Gastrocnemius medialis (tissue), 4 donors: ENCODE measurements around the gene CRHR2.

Experiments
- POLR2A ChIP-seq, 2 donors: fragments of 450-650 bp; IDR thresholded peaks; one replicate each; pipeline ENCODE4 v1.6.1; 2017; ENCODE audit warnings: antibody characterized with exemption in 2 of 2, mild to moderate bottlenecking in 2 of 2, moderate library complexity in 2 of 2
- TF ChIP-seq, protein P1 (sequence below), 5 experiments: fragments of 450-650 bp in 3 of 5; fragments of 200-600 bp in 2 of 5; sonication (generic) in 2 of 5; IDR thresholded peaks in 4 of 5; conservative IDR thresholded peaks in 1 of 5; 1 replicate in 4 of 5; 2 replicates in 1 of 5; pipeline ENCODE4 v1.5.1; 2016 to 2019; ENCODE audit warnings: antibody characterized with exemption in 5 of 5, mild to moderate bottlenecking in 3 of 5, moderate library complexity in 3 of 5

DNA sequence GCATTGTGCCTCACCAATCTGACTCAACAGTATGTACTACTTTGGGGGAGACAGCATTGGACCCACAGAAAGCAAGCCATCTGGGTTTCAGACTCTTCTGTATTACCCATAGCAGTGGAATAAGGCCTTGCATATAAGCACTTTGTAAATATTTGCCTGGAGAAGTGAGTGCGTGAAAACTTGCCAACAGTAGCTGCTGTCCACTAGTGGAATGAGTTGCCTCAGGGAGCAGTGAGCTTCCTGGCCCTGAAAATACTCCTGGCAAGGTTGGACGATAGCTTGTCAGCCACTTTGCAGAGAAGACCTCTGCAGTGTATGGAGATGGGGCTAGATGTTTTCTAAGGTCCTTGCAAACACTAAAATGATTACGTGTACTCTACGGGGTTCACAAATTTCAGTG is 65.9 kb downstream of the CRHR2 start:
- TF ChIP-seq, protein P1, sequence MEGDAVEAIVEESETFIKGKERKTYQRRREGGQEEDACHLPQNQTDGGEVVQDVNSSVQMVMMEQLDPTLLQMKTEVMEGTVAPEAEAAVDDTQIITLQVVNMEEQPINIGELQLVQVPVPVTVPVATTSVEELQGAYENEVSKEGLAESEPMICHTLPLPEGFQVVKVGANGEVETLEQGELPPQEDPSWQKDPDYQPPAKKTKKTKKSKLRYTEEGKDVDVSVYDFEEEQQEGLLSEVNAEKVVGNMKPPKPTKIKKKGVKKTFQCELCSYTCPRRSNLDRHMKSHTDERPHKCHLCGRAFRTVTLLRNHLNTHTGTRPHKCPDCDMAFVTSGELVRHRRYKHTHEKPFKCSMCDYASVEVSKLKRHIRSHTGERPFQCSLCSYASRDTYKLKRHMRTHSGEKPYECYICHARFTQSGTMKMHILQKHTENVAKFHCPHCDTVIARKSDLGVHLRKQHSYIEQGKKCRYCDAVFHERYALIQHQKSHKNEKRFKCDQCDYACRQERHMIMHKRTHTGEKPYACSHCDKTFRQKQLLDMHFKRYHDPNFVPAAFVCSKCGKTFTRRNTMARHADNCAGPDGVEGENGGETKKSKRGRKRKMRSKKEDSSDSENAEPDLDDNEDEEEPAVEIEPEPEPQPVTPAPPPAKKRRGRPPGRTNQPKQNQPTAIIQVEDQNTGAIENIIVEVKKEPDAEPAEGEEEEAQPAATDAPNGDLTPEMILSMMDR (IDR thresholded peaks at IDR 0.05 in 4 of 5, conservative IDR thresholded peaks at IDR 0.05 in 1 of 5): no peak
- no peak for TF ChIP-seq POLR2A (IDR thresholded peaks at IDR 0.05)
